Stimulated activated CD4-positive, alpha-beta T cell treated with anti-CD3 and anti-CD28 coated beads, Interleukin-4, amount 100 ng/mL, for 48 hours (primary cell): ENCODE measurements around the gene TGM5.
"Not testable (repeated sequence)": the region's sequence is repeated elsewhere in the genome, so short reads cannot be mapped to it uniquely, and the experiment has no call there.

Source experiments
- DNase-seq, 2 donors: peaks; one replicate each; pipeline ENCODE4 v3.0.0-alpha.2; 2020; ENCODE audit warnings: low read depth in 2 of 2

TGM5 gene

DNA sequence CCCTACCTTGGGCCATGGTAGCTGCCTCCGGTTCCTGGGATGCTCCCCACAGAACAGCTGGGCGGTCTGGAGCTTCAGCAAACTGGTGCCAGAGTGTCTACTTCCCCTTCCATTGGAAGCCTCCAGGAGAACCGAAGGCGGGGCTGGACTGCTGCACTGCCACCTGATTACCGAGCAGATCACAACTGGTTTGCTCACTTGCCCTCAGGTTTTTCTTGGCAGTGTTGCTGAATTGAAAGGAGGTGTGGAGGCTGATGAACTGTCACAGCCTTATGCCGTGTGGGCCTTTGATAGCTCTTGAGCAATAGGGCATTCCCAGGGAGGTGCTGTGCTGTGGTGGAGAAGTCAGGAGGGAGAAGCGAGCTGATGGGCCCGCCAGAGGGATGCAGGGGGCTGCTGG is at the start of gene TGM5:
TSS of gene TGM5 (minus strand) at position 95 of the 400 bp plus-strand sequence. CDS start at position 16, 79 bp downstream.
- DNase-seq: no peak

DNA sequence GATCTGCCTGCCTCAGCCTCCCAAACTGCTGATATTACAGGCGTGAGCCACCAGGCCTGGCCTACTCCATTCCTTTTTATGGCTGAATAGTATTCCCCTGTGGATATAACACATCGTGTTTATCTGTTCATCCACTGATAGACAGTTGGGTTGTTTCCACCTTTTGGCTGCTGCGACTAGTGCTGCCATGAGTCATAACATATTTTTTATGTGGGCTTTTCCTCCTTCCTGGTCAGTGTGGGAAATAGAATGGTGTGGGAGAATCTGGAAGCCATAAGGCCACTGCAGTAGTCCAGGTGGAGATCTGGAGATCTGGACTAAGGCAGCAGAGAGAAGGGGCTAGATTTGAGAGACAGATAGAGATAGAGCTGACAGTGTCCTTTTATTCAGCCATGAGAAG is 47.4 kb upstream of the TGM5 start:
- DNase-seq: no peak

DNA sequence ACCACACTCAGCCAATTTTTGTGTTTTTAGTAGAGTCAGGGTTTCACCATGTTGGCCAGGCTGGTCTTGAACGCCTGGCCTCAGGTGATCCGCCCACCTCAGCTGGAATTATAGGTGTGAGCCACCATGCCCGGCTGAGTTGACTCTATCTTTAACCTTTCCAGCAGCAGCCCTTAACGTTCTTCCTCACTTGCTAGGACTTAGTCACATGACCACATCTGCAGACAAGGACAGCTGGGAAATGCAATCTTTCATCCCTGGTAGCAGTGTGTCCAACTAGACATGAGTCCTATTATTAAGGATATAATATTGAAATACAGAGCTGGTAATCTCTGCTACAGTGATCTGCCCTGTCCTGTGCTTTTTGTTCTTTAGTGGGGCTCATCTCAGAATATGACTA is 45.6 kb upstream of the TGM5 start:
- DNase-seq: no peak

GRCh38 chr15:43302205-43302817 is 35.6 kb upstream of the TGM5 start, which contains the start of gene TGM7:
TGM7 (minus strand) TSS chr15:43302255.
- no peak for DNase-seq

- DNase-seq: no peak
These were observed 33.2 kb upstream of the TGM5 start for GRCh38 chr15:43299884-43300283.

DNA sequence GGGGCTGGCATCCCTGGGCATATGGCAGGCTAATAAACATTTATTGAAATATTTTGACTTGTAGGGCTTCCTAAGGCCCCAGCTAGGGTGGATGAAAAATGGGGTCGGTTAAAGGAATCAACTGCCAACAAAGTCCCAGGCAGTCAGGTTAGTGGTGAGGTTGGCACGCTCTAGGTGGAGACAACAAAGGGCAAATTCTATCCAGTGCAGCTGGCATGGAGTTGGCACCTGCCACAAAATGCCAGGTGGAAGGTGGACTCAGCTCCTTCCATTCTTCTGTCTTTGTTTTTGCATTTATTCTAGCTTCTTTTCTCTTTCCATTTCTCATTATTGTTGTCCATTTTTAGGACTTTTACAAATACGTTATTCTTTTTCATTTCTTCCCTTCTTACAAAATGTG is 32.7 kb upstream of the TGM5 start:
- no peak for DNase-seq

- no peak for DNase-seq
These were observed 27.5 kb upstream of the TGM5 start for GRCh38 chr15:43294091-43294706.

GRCh38 chr15:43293432-43293831 is 26.7 kb upstream of the TGM5 start:
- DNase-seq: no peak

DNA sequence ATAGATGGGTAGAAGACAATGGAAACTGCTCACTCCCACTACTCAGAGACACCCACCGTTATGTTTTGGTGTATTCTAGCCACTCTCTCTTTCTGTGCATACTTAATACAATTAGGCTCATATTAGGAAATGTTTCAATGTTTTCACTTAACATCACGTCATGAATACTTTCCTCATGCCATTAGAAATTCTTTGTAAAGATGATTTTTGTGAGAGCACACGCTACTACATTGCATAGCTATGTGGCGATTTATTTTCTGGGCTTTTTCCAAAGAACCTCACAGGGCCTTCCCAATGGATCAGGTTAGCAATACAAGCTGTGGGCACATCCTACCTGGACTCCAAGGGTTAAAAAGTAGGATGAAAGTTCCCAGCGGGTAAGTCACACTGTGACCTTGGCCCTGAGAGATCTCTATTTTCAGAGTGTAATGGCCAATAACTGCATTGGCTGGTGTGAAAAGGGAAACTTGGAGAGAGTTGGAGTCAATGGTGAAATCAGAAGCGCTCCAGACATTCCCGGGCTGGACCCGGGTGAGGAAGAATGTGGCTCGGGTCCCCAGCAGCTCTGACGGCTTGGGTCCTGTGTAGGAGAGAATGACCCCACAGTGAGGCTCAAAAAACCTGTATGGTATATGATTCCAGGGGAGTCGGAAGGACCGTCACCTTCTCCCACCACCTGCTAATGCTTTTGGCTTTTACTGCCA is 25.8 kb upstream of the TGM5 start:
- no peak for DNase-seq

GRCh38 chr15:43289656-43290055 is 22.9 kb upstream of the TGM5 start:
- not testable (repeated sequence) for DNase-seq

GRCh38 chr15:43287254-43287653 is 20.5 kb upstream of the TGM5 start:
- DNase-seq: no peak

- no peak for DNase-seq
These were observed 19.3 kb upstream of the TGM5 start for GRCh38 chr15:43286074-43286473.

DNA sequence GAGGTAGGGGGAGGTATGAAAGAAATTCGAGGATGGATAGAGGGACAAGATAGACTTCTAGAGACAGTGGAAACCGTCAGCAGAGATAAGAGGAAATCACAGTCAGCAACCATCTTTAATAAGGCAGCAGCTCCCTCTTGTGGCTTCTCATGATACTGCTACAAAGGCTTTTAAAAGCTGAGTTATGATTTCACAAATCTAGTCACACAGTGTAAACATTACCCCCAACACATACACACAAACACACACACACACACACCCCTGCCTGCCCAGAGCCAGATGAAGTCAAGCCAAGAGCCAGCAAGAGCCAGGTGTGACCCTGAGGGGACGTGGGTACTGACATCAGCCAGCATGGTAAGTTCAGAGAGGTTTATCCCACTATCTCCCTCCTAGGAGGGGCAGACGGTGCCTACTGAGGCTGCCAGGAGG is 18.9 kb upstream of the TGM5 start:
- DNase-seq: peak; percentile 26 to 37

GRCh38 chr15:43283526-43283925 is 16.8 kb upstream of the TGM5 start:
- DNase-seq: no peak

DNA sequence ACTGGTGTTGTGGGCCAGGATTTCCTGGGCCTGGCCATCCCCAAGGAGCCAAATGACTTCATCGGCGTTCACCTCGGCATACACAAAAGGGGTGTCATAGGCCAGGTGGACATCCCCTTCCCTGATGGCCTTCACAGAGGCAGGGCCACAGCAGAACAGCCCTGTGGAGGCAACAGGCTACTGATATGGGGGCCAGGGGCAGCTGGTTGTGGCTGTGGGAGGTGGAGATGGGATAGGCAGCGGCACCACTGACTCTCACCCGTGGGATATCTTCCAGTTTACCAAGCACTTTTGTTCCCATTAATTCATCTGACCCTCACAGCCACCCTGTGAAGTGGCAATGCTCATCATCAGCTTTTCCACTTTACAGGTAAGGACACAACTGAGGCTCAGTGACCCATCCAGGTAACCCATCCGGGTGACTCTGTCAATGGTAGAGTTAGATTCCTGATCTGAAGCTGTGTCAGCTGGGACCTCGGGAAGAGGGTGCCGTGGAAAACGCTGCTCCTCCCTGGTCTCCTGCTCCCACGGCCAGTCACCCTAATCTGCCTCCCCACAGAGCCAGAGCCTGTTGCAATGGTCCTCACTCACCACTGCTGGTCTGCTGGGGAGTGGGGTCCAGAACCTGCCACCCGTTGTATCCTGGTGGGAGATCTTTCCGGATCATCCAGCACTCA is 15.3 kb upstream of the TGM5 start:
- no peak for DNase-seq

DNA sequence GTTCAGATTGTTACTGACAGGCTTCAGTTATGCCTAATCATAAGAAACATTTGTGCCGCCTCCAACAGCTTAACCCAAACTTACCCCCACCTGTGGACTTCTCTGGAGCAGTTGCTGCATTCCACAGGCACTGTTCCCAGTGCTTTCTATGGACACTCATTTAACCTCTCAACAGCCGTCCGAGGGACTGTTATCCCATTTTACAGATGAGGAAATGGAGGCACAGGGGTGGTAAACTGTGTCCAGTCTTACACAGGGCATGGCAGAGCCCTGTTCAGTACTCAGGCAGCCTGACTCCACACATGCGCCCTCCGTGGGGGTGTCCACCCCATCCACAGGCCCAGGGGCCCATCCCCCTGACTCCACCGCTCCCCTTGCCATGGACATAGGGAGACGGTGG is 14.3 kb upstream of the TGM5 start:
- no peak for DNase-seq

GRCh38 chr15:43279496-43279895 is 12.8 kb upstream of the TGM5 start:
- DNase-seq: no peak

GRCh38 chr15:43278869-43279268 is 12.1 kb upstream of the TGM5 start:
- DNase-seq: no peak

DNA sequence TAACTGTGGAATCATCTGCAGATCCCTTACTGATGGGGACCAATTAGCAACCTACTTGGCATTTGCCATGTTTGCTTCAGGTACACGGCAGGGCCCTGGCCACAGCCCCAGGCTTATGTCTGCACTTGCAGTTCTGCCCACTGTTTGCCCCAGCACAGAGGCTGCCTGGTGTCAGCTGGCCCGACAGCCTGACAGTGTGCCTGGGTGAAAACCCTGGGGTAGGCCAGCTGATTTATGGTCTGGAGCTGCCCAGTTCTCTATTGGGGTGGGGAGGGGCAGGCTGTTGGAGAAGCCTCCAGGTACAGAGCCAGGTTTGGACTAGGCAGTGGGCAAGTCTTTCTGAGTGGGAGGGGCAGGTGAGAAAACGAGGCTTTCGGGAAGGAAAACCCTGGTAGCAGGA is 11.2 kb upstream of the TGM5 start:
- DNase-seq: no peak

DNA sequence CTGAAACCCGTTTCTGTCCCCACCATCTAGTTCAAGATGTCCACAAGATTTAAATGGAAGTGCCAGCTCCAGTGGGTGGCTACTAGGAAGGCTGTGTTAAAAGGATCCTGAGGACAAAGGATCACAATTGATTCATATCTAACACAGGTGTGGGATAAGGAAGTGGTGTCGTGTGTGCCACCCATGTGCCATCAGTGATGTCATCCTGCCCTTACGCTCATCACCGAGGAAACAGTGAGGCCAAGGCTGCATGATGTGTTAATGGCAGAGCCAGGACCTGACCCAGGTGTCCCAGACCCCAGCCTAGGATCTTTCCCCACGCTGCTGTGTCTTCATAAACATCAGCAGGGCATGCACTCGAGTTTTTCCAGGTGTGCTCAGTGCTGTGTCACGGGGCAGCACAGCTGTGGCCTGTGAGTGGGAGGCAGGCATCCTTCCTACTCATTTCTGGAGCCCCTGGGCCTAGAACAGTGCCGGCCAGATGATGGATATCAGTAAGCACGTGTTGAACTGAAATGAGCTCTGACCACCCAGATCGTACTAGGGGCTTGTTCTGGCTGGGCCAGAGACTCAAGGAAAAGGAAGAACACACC is 10.6 kb upstream of the TGM5 start:
- no peak for DNase-seq

GRCh38 chr15:43276563-43277200 is 10.0 kb upstream of the TGM5 start:
- no peak for DNase-seq
